Fibroblast of upper back skin (primary cell): ENCODE results near the gene MEX3D.
A peak's percentile ranks its signal among the peaks of the same experiment; 100 is the strongest.
"Not testable (repeated sequence)": the region's sequence is repeated elsewhere in the genome, so short reads cannot be mapped to it uniquely, and the experiment has no call there.

Experiments
- DNase-seq: peaks from one replicate; pipeline ENCODE4 v3.0.0-alpha.2; 2013

MEX3D gene

DNA sequence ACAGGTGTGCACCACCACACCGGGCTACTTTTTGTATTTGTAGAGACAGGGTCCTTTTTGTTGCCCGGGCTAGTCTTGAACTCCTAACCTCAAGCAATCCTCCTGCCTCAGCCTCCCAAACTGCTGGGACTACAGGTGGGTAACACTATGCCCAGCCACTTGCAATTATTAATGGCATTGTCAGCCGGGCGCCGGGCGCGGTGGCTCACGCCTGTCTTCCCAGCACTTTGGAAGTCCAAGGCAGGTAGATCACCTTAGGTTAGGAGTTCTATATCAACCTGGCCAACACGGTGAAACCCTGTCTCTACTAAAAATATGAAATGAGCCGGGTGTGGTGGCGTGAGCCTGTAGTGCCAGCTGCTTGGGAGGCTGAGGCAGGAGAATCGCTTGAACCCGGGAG lies 2.7 kb upstream of the MEX3D start:
- DNase-seq: no peak

DNA sequence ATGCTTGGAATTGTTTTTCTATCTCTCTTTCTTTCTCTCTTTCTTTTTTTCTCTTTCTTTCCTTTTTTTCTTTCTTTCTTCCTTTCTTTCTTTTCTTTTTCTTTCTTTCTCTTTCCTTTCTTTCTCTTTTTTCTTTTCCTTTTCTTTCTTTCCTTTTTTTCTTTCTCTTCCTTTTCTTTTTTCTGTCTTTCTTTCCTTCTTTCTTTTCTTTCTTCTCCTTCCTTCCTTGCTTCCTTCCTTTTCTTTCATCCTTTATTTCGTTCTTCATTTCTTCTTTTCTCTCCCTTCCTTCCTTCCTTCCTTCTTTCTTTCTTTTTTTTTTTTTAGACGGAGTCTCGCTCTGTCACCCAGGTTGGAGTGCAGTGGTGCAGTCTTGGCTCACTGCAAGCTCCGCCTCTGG lies 1.9 kb upstream of the MEX3D start:
- no peak for DNase-seq

DNA sequence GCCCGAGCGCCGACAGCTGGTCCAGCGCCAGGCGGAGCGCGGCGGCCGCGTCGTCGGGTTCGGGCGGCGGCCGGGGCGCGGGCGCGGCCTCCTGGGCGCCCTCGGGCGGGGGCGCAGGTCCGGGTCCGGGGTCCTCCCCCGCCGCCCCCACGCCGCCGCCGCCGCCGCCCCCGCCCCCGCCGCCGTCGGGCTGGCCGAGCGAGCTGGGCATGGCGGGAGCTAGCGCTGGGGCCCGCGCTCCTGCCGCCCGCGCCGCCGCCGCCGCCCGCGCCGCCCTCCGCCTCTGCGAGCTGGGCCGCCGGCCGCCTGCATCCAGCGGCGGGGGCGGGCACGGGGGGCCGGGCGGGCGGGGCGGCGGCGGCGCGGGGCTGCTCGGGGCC lies 287 bp downstream of the MEX3D start:
- no peak for DNase-seq

DNA sequence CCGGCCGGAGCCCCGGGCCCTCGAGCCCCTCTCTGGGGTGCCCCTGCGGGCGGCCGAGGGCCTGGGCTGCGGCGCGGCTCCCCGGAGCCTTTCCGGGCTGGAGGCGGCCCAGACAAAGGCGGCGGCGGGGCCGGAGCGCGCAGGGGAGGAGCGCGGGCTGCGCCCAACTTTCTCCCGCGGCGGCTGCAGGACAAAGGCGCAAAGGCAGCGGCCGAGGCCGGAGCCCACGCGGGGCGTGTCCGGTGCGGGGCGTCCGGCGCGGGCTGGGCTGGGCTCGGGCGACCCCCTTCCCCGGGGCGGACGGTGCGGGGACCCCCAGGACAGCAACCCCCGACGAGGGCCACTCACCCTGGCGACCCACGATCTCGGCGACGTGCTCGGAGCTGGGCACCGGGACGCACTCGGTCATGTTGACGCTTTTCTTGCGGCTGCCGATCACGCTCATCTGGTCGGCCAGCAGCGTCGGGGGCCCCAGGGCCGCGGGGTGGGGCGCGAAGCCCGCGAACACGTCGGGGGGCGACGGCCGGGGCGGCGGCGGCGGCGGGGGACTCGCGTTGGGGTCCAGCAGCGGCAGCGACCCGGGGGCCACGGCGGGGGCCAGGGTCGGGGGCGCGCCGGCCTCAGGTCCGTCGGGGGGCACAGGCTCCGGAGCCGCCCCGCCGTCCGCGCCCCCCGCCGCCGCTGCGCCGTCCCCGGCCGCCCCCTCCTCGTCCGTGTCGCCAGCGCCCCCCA lies 843 bp downstream of the MEX3D start:
- DNase-seq: no peak

DNA sequence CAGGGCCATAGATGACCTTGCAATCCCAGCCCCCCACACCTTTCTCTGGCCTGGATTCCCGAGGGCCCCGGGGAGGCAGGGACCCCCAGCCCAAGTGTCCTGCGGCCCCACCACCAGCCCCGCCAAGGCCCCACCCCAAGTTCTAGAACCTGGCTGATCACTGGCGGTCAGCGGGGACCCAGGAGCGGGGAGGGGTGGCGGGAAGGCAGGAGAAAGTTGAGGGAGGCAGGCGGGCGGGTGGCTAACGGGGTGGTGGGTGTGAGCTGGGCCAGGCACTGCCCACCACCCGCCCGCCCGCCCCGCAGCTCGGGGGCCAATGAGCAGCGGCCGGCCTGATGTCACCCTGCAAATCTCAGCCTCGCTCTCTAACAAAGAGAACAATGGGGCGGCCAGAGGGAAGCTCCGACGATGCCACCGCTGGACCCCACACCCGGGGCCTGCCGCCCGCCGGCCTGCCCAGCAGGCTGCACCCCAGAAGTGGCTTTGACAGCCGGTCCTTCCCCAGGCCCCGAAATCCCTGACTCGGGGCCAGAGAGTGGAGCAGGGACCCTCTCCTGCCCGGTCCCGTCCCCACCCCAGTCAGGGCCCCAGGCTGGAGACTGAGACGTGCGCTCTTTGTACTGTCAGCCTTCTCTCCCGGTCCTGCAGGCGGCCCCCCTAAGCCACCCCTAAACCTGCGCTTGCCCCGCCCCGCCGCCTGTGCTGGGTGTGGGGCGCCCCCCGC lies 1.6 kb downstream of the MEX3D start:
- peak; percentile 79 for DNase-seq

DNA sequence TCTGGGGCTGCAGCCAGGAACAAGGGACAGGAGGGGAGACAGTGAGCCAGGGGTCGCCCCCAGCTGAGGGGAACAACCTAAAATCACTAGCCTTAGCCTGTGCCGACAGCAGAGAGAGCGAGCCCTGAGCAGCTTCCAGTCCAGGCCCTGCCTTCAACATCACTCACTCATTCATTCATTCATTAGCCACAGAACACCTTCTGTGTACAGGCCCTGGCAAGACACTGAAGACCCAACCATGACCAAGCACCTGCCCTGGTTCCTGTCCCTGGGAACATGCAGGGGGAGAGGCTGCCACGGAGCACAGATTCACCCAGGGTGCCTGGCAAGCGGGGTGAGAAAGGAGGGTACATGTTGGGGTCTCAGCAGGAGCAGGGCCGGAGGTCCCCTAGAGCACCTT lies 4.9 kb downstream of the MEX3D start:
- DNase-seq: no peak

DNA sequence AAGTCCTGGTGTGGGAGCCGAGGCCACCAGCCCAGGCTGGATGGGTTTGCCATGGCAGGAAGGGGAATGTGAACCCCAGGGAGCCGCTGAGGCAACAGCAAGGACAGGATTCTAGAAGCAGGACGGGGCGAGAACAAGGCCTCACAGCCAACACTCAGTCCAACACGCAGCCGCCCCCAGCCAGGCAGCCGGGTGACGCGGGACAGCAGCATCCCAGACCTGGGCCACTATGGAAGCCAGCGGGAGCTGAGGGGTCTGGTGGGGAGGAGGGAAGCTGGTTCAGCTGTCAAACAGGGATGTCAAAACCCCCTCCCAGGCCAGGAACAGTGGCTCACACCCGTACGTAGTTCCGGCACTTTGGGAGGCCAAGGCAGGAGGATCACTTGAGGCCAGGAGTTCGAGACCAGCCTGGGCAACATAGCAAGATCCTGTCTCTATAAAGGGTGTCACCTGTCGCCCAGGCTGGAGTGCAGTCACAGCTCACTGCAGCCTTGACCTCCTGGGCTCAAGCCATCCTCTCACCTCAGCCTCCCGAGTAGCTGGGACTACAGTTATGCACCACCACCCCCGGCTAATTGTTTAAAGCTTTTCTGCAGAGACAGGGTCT lies 6.8 kb downstream of the MEX3D start:
- DNase-seq: no peak

DNA sequence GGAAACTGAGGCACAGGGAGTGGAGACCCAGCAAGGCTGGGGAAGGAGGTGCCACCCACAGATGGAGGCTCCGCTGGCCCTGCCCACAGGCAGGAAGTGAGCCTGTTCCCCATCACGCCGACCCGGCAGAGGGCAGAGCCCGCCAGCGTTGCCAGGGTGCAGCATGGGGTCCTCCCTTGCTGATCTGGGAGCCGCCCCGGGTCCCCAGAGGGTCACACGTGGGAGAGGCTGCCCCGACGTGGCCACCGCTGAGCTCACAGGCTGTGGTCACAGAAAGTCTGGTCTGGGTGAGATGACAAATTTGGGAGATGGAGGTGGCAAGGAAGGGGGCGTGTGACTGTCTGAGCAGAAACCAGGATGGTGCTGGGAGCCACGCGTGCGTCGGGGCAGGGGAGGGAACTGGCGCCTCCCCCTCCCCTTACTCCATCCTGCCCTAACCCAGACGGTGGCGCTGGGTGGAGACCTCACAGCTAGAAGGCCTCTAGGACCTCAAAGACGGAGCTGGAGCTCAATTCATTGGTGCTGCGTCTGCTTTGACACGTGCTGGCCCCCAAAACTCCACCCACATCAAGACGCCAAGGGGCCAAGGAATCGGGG lies 7.7 kb downstream of the MEX3D start:
- DNase-seq: no peak

DNA sequence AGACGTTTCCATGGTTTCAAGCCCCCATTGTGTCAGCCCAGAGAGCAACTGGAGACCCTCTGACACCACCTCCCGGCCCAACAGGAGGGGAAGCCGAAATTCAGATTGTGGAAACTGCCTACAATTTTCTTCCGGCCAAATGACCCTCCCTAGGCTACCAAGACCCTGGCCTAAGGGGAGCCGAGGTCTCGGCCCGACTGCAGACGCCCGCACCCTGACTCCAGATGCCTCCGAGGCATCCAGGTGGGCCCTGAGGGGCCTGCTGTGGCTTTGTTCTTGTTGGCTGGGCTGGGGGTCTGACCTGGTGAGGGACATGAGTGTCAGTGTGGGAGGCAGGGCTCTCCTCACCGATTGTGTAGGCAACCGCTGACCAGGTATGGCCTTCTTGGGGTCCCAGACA lies 9.6 kb downstream of the MEX3D start:
- DNase-seq: no peak

DNA sequence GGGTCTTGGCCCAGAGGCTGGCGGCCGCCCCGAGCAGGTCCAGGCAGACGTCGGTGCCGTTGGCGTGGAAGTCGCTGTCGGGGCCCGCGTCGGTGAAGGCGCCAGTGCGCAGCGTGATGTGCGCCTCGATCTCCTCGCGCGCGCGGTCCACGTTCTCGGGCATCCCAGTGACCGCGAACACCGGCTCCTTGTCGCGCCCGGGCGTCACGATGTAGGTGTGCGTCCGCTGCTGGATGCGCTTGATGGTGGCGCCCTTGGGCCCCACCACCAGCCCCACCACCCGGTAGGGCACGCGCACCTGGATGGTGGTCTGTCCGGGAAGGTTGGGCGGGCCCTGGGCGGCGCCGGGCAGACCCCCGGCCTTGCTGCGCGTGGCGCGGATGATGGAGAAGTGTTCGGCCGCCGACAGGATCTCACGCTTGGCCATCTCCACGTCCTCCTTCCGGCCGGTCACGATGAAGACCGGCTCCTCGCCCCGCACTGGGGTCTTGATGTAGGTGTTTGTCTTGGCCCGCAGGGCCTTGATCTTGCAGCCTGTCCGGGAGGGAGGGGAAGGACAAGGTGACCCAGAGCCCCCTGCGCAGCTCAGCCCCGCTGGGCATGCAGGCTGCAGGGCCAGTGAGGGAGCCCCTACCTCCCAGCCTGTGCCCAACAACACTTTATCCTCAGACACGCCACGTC lies 11.6 kb downstream of the MEX3D start:
- no peak for DNase-seq

DNA sequence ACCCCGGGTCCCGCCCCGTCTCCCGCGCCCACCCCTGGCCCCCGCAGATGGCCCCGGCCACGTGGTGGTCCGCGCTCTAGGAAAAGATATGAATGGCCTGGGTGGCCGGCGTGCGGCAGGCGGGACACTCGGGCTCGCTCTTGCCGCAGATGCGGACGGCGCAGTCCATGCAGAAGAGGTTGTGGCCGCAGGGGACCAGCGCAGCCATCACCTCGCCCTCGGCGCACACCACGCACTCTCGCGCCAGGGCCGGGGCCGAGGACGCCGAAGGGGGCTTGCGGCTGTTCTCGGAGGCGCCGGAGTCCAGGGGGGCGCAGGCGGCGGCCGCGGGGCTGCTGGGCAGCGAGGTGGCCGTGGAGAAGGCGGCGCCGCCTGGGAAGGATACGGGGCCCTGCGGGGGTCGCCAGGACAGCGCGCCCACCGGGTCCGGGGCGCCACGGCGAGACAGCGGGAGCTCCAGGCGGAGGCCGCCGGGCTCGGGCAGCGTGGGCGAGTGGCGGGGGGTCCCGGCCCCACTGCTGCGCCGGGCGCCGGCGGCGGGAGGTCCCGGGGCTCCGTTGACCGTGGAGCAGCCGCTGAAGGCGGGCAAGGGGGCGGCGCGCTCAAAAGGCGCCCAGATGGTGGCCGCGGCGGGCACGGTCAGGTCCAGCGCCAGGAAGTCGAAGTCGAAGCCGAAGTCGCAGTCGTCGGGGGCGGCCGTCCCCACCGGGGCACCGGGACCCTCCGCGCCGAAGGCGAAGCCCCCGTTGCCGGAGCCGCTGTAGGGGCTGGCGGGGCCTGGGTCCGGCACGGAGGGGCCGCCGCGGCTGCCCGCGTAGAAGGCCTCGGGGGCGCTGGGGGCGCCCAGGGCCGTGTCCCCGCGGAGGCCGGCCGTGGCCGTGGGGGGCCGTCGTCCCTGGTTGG lies 12.4 kb downstream of the MEX3D start:
- no peak for DNase-seq

DNA sequence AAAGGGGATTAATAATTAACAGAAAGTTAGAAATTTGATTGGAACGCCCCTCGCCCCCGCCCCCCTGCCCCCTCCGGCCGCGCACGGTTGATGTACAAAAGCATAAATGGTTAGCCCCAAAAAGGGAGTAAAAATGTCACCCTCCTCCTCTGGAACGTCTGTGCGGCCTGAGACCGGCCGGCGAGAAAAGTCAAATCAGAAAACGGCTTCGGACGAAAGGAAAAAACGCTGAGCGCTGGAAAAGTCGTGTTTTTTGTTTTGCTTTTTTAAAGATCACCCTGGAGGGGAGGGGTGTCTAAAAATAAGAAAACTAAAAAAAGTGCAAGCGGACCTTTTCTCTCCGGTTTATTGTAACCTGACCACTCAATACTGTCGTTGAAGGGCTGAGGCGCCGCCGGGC lies 13.2 kb downstream of the MEX3D start:
- DNase-seq: no peak

DNA sequence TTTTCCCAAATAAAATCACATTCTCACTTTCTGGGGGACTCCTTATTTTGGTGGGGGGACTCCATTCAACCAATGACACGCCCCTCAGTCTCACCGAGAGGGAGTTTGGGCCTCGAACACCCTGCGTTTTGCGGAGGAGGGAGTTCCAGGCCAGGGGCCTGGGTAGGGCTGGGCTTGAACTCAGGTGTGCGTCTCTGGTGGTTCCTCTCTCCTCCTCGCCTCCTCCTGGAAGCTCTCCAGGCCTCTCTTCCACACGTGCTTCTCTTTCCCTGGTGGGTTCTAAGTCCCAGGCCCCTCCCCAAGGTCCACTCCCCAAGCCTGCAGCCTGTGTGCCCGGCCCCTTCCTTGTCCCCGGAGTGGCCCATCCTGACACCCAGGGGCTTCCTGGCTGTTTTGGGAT lies 14.7 kb downstream of the MEX3D start:
- no peak for DNase-seq

DNA sequence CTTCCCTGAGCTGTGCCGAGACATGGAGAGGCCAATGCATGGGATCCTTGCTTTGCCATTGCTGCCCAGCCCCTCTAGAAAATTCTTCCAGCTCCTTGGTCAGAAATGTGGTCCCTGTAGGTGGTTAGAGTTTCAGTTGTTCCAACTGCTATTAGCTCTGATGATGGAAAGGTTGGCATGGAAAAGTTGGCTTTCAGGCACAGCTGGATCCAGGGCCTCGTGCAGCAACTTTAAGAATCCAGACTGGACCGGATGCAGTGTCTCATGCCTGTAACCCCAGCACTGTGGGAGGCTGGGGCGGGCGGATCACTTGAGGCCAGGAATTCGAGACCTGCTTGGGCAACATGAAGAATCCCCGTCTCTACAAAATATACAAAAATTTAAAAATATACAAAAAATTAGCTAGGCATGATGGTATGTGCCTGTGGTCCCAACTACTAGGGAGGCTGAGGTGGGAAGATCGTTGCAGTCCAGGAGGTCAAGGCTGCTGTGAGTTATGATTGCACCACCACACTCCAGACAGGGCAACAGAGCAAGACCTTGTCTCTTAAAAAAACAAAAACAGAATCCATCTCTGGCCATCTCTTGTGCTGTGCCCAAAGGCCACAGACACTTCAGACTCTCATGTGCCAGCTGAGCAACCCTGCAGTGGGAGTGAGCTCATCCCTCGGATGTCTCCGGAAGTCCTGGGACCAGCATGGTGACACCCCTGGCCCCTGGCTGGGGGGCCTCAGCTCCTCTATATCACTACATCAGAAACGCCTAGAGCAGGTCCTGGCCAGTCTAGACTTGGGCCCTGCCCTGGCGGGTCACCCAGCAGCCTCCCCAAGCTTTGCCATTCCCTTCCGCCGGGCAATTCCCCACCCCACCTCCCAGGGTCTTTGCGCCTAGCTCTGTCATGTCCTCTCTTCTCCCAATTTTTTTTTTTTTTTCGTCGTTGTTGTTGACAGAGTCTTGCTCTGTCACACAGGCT lies 16.8 kb downstream of the MEX3D start:
- DNase-seq: no peak

DNA sequence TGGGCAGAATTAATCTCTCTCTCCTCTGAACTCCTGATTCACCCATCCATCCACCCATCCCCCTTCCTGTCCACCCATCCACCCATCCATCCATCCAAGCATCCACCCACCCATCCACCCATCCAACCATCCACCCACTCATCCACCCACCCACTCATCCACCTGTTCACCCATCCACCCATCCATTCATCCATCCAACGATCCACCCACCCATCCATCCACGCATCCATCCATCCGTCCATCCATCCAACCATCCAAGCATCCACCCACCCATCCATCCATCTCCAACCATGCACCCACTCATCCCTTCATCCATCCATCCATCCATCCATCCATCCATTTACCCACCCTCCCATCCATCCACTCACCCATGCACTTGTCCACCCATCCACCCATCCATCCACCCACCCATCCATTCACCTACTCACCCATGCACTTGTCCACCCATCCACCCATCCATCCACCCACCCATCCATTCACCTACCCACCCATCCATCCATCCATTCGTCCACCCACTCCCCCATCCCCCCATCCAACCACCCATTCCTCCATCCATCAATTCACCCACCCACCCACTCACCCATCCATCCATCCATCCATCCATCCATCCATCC lies 18.7 kb downstream of the MEX3D start:
- no peak for DNase-seq

DNA sequence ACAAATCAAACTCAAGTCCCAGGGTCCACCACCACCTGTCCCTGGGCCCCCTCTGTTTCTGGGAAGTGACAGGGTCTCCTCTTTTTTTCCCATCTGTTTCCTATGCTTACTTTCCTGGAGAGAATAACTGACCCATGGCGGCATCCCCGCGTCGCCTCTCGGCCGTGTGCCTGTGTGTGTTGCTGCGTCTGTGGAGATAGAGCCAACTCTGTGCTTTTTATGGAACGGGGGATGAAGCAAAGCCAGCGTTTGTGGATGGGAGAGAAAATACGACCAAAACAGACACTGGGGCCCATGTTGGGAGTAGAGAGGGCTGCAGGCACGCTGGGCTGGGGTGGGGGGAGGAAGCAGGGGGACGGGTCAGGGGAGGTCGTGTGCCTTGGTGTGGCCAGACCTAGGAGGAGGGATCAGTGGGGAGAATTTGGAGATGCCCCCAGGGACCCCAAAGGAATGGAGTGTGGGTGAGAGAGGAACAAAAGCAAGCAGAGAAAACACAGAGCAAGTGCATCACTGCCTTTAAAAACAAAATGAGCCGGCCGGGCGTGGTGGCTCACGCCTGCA lies 27.7 kb downstream of the MEX3D start:
- no peak for DNase-seq

DNA sequence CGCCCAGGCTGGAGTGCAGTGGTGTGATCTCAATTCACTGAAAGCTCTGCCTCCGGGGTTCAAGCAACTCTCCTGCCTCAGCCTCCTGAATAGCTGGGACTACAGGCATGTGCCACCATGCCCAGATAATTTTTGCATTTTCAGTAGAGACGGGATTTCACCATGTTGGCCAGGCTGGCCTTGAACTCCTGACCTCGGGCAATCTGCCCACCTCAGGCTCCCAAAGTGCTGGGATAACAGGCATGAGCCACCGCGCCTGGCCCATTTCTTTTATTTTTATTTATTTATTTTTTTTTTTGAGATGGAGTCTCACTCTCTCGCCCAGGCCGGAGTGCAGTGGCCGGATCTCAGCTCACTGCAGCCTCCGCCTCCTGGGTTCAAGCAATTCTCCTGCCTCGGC lies 28.4 kb downstream of the MEX3D start:
- not testable (repeated sequence) for DNase-seq

DNA sequence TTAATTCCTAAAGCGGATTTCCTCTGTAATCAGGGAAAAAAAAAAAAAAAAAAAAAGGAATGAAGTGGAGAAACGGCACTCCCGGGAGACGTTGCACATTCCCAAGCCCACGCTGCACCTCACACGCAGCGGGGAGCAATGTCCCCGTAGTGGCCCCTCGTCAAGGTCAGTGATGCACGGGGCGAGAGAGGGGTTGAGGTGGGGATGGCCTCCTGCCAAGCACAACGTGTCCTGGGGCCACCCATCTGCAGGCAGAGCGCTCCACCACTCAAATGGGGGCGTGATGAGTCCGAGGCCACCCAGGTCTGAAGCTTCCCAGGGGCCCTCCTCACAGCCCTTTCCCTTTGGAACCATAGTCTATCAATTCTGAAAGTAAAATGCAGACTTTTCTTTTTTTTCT lies 29.1 kb downstream of the MEX3D start:
- DNase-seq: peak; percentile 3

DNA sequence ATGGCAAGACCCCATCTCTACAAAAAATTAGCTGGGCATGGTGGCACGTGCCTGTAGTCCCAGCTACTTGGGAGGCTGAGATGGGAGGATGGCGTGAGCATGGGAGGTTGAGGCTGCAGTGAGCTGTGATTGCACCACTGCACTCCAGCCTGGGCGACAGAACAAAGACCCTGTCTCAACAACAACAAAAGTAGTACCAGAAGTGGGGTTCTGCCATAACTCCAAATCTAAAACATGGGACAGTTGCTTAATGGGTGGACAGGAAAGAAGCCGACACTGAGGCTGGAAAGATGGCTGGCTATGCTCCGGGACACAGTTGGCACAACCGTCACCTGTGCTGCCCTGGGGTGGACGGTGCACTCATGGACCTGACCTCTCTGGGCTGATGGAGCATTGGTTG lies 32.4 kb downstream of the MEX3D start:
- DNase-seq: not testable (repeated sequence)

DNA sequence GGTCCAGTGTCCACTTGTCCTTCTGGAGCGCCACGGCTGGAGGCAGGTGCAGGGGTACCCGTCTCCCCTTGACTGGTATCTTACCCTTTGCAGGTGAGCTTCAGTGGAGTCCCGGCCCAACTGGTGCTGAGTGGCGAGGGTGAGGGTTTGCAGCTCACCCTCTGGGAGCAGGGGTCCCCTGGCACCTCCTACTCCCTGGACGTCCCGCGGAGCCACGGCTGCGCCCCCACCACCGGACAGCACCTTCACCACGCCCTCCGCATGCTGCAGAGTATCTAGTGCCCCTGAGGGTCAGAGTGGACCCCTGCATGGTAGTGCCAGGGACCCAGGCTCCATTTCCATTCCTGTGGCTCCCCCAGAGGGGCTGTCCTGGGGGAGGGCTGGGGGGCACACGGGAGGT lies 33.2 kb downstream of the MEX3D start:
- DNase-seq: no peak
